ENCODE data around the gene ZMYND12.
"Not testable (repeated sequence)": the region's sequence is repeated elsewhere in the genome, so short reads cannot be mapped to it uniquely, and the experiment has no call there.

The ZMYND12 gene

DNA sequence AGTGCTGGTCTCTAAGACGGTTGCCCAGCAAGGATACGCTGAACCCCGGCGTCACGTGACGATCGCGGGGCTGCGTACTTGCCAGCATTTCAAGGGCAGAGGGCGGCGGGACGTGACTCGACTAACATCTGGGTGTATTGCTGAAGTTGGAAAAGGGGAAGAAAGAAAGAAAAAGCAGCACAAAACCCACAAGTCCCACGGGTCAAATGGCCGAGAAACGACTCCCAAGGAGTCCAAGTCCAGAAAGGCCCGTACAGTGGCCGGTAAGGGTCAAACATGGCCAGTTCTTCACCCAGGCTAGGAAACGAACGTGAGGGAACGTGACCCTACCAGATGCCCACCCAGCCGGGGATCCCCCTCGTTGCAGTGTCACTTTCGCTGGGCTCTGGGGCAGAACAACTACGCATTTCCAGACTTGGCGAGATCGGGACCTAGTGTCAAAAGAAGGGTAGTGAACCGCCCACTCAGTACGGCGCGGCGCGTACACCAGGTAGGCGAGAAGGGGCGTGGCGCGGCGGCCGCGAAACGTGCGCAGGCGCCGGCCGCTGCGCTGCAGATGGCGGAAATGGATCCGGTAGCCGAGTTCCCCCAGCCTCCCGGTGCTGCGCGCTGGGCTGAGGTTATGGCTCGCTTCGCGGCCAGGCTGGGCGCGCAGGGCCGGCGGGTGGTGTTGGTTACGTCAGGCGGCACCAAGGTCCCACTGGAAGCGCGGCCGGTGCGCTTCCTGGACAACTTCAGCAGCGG is at the start of gene ZMYND12, which contains the start of gene PPCS:
Gene ZMYND12, minus strand, starts transcription at position 13 of the 744 bp plus-strand sequence. CDS start 25 bp downstream, outside the sequence.
Gene PPCS, plus strand, starts transcription at position 534 of the 744 bp plus-strand sequence. Its CDS starts 23 bp downstream, at position 557.
- peak; percentile 85 for DNase-seq (ENCODE audit: low read depth)

- no peak for DNase-seq (ENCODE audit: low read depth)
These were observed 48.8 kb upstream of the ZMYND12 start for GRCh38 chr1:42504535-42505128.

GRCh38 chr1:42502031-42502430 is 46.2 kb upstream of the ZMYND12 start:
- DNase-seq (ENCODE audit: low read depth), result not testable (repeated sequence)

- no peak for DNase-seq (ENCODE audit: low read depth)
These were observed 34.4 kb upstream of the ZMYND12 start for GRCh38 chr1:42490237-42490636.

DNA sequence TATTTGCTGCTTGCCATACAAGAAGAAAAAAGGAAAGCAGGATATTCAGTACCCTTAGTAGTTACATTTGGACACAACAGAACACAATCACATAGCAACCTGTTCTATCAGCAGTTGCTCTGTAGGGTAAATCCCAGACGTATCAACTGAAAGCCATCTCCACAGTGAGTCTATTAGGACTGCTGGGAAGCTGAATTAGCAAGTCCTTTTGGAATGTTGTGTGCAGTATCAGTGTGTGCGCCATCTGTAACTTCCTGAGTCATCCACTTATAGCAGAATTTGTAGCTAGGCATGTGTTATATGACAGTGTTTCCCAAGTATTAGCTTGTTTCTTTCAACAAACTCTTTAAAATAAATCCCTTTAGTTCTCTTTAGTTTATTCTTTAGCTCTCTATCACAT is 28.6 kb upstream of the ZMYND12 start:
- DNase-seq (ENCODE audit: low read depth), result no peak

DNA sequence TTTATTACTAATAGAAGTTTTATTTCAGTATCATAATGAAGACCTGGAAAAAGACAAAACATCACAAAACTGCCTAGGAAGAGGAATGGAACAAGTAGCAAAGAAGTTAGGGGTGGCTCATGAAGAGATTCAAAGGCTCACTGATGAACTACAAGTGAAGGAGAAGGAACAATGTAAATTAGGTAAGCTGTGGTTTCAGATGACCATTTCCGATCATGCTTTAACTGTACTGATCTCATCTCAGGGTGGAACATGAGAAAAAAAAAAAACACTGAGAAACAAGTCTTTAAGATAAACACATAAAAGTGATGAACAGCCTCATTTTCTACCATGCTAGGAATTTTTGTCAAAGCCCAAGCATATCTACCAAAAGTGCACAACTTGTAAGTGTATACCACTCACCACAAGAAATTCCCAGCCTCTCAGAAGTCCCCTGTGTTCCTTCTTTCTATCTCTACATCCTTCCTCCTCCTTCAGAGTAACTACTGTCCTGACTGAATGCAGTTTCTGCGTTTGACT is 26.9 kb upstream of the ZMYND12 start:
- DNase-seq (ENCODE audit: low read depth), result no peak

DNA sequence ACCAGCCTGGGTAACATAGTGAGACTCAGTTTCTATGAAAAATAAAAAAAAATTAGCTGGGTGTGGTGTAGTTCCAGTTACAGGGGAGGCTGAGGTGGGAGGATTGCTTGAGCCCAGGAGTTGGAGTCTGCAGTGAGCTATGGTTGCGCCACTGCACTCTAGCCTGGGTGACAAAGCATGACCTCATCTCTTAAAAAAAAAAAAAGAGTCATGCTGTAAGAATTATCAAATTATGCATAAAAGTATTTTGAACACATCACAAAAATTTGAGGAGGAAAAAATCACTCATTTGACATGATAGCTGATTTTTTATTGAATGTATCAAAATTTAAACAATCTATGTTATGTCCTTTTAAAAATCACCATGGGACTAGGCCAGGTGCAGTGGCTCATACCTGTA is 25.1 kb upstream of the ZMYND12 start:
- no peak for DNase-seq (ENCODE audit: low read depth)

DNA sequence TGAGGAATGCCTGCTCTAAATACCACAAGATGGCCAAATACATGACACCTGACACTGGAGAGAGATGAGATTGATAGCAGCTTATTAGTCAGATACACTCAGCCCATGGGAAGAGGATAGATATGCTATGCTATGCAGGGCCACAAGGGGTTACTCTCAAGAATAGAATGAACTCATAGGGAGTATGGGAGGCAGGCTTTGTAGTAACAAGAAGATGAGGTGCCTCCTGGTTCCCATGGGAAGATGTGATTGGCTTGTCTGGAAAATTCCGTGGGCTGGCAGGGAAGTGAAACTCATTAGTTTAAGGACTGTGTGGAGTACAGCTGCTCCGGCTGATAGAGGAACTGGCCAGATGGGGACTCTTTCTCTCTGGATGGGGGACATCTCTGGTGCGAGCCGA is 23.8 kb upstream of the ZMYND12 start:
- DNase-seq (ENCODE audit: low read depth), result no peak

GRCh38 chr1:42477775-42478174 is 22.0 kb upstream of the ZMYND12 start:
- no peak for DNase-seq (ENCODE audit: low read depth)

GRCh38 chr1:42477354-42477753 is 21.5 kb upstream of the ZMYND12 start:
- DNase-seq (ENCODE audit: low read depth), result not testable (repeated sequence)

DNA sequence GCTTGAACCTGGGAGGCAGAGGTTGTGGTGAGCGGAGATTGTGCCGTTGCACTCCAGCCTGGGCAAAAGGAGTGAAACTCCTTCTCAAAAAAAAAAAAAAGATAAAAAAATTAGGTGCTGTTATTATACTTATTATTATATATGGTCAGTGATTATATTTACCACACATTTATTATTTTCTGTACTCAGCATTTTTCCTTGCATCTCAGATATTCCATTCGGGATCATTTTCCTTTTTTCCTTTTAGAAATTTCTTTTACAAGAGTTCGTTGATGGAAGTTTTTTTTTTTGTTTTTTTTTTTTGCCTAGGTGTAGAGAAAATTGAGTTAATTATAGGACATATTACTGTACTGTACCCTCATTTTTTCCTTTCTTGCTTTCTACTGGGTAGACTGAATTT is 20.8 kb upstream of the ZMYND12 start:
- no peak for DNase-seq (ENCODE audit: low read depth)

DNA sequence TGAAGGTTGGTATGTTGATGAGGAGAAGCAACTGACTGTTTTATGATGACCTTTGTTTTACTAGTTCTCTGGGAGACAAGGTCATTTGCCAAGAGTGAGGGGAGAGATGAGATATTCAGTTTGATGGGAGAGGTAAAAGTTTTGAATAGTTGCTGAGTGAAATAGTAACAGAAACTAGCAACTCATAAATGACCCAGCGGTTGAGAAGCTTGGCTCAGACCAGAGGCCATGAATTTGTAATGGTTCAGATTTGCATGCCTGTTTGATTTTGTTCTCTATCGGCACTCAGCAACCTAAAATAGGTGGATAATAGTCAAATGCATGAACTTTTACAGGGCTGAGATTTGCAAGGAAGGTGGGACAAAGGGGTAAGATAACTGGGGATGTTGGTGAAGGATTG is 13.9 kb upstream of the ZMYND12 start:
- DNase-seq (ENCODE audit: low read depth), result no peak

DNA sequence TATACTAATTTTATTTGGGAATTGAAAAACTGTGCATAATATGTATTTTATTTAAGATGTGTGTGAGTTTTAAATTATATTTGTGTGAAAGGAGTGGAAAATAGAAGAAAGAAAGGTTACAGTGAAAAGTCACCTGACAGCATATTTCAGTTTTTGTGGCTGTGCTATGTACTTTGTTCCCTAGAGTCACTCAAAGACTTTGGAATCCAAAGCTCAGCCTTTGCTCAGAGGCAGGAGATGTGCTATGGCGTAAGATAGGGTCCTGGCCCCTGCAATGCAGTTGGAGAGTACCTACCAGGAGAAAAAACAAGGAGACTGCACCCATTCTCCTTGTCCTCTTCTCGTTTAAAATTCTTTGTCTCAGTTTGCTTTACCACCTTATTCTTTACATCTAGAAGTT is 10.2 kb upstream of the ZMYND12 start:
- DNase-seq (ENCODE audit: low read depth), result no peak

DNA sequence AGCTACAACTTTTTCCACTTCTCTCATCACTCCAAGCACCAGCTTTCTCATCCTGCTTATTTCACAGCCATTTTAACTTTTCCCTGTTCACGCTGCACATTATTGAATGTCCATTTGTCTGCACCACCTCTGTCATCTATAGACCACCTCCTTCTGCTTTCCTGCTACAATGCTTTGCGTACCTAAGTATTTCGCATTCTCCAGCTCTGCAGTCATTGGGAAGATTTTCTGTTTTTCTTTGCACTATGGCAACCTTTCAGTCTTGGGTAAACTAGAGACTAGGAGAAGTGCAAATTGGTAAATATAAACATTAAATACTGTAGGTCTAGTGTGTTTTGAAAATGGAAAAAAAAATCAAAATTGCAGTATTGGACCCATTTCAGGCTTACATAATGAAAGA is 8.1 kb upstream of the ZMYND12 start:
- no peak for DNase-seq (ENCODE audit: low read depth)

GRCh38 chr1:42462828-42463763 is 7.3 kb upstream of the ZMYND12 start, which contains the start of gene CCDC30:
CCDC30 (plus strand) TSS chr1:42463286; CDS start chr1:42480552, 17,266 bp downstream.
- peak; percentile 92 for DNase-seq (ENCODE audit: low read depth)

DNA sequence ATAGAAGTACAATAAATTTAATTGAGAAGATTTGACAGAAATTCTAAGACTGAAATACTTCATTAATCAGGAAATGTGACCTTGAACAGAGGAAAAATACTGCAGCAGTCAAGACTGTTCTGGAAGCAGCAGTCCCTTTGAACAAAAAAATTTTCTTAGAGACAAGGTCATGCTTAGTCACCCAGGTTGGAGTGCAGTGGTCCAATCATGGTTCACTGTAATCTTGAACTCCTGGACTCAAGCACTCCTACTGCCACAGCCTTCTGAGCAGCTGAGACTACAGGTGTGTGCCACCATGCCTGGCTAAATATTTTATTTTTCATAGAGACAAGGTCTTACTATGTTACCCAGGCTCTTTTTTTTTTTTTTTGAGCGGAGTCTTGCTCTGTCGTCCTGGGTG is 5.4 kb upstream of the ZMYND12 start:
- DNase-seq (ENCODE audit: low read depth), result no peak

DNA sequence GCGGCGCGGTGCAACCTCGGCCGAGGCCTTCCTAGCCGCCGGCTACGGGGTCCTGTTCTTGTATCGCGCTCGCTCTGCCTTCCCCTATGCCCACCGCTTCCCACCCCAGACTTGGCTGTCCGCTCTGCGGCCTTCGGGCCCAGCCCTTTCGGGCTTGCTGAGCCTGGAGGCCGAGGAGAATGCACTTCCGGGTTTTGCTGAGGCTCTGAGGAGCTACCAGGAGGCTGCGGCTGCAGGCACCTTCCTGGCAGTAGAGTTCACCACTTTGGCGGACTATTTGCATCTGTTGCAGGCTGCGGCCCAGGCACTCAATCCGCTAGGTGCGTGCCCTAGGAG is 900 bp upstream of the ZMYND12 start:
- peak; percentile 32 for DNase-seq (ENCODE audit: low read depth)

DNA sequence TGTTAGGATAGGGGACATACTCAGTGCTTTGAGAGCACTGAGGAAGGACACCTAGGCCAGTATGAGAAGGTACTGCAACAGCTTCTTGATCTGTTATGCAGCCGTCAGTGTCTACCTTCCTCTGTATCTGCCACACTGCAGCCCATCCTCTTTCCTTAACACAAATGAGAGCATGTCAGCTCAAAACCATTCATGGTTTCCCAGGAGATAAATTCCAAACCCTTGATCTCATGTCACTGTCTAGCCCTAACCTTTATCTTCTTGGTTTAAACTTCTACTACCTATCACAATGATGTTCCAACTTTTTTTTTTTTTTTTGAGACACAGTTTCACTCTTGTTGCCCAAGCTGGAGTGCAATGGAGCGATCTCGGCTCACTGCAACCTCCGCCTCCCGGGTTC is 1.4 kb downstream of the ZMYND12 start:
- DNase-seq (ENCODE audit: low read depth), result no peak

DNA sequence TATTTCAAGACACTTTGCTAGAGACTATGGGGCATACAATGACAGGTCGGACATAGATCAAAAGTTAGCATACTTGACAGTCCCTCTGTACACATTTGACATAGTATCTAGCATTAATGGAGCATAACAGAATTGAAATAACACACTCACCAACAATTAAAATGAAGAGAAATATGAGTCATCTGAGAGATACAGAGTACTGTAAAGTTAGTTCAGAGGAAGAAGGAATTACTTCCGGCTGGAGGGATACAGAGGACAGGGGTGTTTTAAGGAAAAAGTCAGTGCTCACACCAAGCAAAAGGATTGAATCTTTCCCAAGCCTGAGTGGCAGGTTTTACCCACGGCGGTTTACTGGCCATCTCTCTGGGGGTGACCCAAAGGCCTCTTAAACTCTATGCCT is 2.4 kb downstream of the ZMYND12 start:
- no peak for DNase-seq (ENCODE audit: low read depth)

DNA sequence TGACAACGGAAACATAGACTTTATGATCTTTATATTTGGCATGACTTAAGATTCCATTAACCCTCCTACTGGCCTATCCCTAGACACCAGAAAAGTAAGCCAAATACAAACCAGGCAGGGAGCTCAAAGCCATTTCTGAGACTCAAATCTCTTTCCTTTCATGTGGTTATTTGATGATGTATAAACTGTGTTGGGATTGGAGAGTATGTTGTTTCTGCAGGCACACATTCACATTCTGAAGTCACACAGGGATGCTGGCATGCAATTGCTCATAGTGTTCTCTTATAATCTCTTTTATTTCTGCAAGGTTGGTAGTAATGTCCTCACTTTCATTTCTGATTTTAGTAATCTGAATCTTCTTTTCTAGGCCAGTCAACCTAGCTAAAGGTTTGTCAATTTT is 5.8 kb downstream of the ZMYND12 start:
- no peak for DNase-seq (ENCODE audit: low read depth)

DNA sequence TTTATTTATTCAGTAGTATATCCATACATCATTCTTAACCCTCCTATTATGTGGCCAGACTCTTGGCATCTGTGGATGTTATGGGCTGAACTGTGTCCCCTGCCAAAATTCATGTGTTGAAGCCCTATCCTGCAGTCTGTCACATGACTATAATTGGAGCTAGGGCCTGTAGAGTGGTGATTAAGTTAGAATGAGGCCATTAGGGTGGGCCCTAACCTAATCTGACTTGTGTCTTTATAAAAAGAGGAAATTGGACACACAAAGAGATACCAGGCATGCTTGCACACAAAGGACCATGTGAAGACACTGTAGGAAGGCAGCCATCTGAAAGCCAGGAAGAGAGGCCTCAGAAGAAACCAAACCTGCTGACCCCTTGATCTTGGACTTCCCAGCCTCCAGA is 6.6 kb downstream of the ZMYND12 start:
- no peak for DNase-seq (ENCODE audit: low read depth)

GRCh38 chr1:42442662-42443061 is 13.2 kb downstream of the ZMYND12 start:
- DNase-seq (ENCODE audit: low read depth), result no peak
